Gastrocnemius medialis (tissue), 4 donors: ENCODE data around the gene CCL14. TPM values are rescaled to one million over a fixed set of nuclear protein-coding genes. Genes with fewer than 3 reads are reported as not detected.
A peak's percentile ranks its signal among the peaks of the same experiment; 100 is the strongest.

ENCODE experiments used
- ATAC-seq, 2 donors: fragments of 150-250 bp; one replicate each; pipeline ENCODE4 v1.9.1; 2016
- DNase-seq, 2 donors: peaks; one replicate each; pipeline ENCODE4 v3.0.0-alpha.2; 2019
- H3K27ac ChIP-seq, 4 donors: fragments of 200-600 bp; sonication (generic); 1 replicate in 1 of 4; 2 replicates in 3 of 4; pipeline ENCODE4 v1.5.1; 2016 to 2018; ENCODE audit warnings: mild to moderate bottlenecking in 2 of 4, moderate library complexity in 1 of 4
- H3K27me3 ChIP-seq, 3 donors: fragments of 200-600 bp; sonication (generic) in 2 of 3; 1 replicate in 1 of 3; 2 replicates in 2 of 3; pipeline versions ENCODE4 v1.5.1 to v1.6.0; 2016 to 2019; ENCODE audit warnings: mild to moderate bottlenecking in 1 of 3, moderate library complexity in 1 of 3
- H3K36me3 ChIP-seq, 2 donors: fragments of 200-600 bp; sonication (generic) in 1 of 2; one replicate each; pipeline ENCODE4 v1.5.1; 2017 to 2018
- H3K4me1 ChIP-seq, 2 donors: fragments of 200-600 bp; sonication (generic) in 1 of 2; one replicate each; pipeline ENCODE4 v1.5.1; 2016 to 2017; ENCODE audit warnings: mild to moderate bottlenecking in 2 of 2
- H3K4me3 ChIP-seq, 4 donors: fragments of 200-600 bp; sonication (generic) in 3 of 4; 1 replicate in 1 of 4; 2 replicates in 3 of 4; pipeline ENCODE4 v1.5.1; 2016 to 2019; ENCODE audit warnings: mild to moderate bottlenecking in 2 of 4
- H3K9me3 ChIP-seq, 3 donors: fragments of 200-600 bp; sonication (generic) in 2 of 3; 1 replicate in 1 of 3; 2 replicates in 2 of 3; pipeline ENCODE4 v1.5.1; 2016 to 2019
- CTCF ChIP-seq, 5 experiments: fragments of 450-650 bp in 3 of 5; fragments of 200-600 bp in 2 of 5; sonication (generic) in 2 of 5; IDR thresholded peaks in 4 of 5; conservative IDR thresholded peaks in 1 of 5; 1 replicate in 4 of 5; 2 replicates in 1 of 5; pipeline ENCODE4 v1.5.1; 2016 to 2019; ENCODE audit warnings: antibody characterized with exemption in 5 of 5, mild to moderate bottlenecking in 3 of 5, moderate library complexity in 3 of 5
- POLR2A ChIP-seq, 2 donors: fragments of 450-650 bp; IDR thresholded peaks; one replicate each; pipeline ENCODE4 v1.6.1; 2017; ENCODE audit warnings: antibody characterized with exemption in 2 of 2, mild to moderate bottlenecking in 2 of 2, moderate library complexity in 2 of 2
- in situ Hi-C, 4 donors: fragments of 200-750 bp; cut with MboI; loops; one replicate each; pipeline versions ENCODE4 v1.15.0 to v1.8.0; 2017; ENCODE audit warnings: low sequenced_read_pairs in 4 of 4
- intact Hi-C: fragments of 100-400 bp; cut with DNase I; formaldehyde crosslinking; loops from one replicate; pipeline ENCODE4 v1.15.1; 2023; ENCODE audit warnings: low total_unique reads
- total RNA-seq, 4 donors: library from RNA; depleted of rRNA; stranded (reverse); fragments of >200 nt; gene quantifications; one replicate each; pipeline versions ENCODE4 v1.1.0 to v1.2.3, GENCODE V29; 2016

Gene CCL14
- total RNA-seq, 4 donors from 2014 or later: 4.9 to 25.9 (median 12.1) TPM

- DNase-seq (no peak), ATAC-seq (no peak)
- no peak for TF ChIP-seq CTCF (IDR thresholded peaks at IDR 0.05 in 4 of 5, conservative IDR thresholded peaks at IDR 0.05 in 1 of 5)
- no peak for TF ChIP-seq POLR2A (IDR thresholded peaks at IDR 0.05)
Observed at GRCh38 chr17:36014946-36015345, 28.4 kb upstream of the CCL14 start.

DNA sequence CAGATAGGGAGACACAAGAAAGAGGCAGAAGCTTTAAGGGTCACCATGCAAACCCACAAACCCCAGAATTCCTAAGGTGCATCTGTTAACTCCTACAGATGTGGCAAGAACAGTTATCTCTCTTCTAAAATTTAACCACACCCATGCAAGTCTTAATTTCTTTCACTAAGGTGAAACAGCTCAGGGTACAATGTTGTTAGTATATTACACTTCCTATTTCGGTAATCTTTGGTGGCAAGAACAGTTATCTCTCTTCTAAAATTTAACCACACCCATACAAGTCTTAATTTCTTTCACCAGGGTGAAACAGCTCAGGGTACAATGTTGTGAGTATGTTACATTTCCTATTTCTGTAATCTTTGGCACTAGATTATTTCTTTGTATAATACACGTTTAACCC, 24.7 kb upstream of the CCL14 start:
- H3K4me1 ChIP-seq: no peaks in the 10 kb centered on the region

More at GRCh38 chr17:36014946-36015345, 28.4 kb upstream of the CCL14 start:
- Histone ChIP-seq H3K27me3 (no peaks in the 10 kb centered on the region), H3K36me3 (no peaks in the 10 kb centered on the region), H3K27ac (no peak overlapping the region), H3K9me3 (no peaks in the 10 kb centered on the region), H3K4me1 (no peaks in the 10 kb centered on the region), H3K4me3 (no peak overlapping the region)
- in situ Hi-C loops: no loop called here
- intact Hi-C loops: no loop called here

DNA sequence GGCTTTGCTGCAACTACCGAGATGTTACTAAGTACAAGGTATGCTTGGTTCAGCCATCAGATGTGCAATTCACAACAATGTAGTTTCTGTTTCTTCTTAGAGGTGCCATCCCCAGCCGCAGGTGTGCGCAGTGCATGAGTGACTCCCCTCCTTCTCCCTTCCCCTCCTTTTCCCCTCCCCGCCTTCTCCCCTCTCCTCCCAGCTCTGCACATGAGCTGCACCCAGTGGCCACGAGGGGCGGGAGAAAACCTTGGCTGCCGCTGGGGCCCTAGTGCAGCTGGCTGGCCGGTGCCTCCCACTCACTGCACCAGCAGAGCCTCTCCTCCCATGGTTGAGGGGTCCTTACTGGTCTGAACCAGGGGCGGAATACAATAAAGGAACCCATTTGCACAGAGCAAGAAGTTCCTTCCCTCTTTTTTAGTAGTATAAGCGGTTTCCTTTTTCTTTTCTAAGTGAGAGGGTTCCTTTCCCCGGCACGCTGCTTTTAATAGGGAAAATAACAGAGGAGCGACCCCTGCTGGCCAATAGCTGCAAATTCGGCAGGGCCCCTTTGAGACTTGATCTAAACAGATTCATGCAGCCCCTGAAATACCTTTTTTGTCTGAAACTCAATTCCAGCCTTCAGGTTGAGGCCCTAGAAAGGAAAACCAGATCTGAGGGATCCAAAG, 22.6 kb upstream of the CCL14 start:
- Histone ChIP-seq H3K36me3 (no peaks in the 10 kb centered on the region), H3K4me1 (no peaks in the 10 kb centered on the region), H3K27ac (no peak overlapping the region), H3K27me3 (no peaks in the 10 kb centered on the region), H3K9me3 (no peaks in the 10 kb centered on the region), H3K4me3 (no peak overlapping the region)
- no peak for TF ChIP-seq POLR2A (IDR thresholded peaks at IDR 0.05)
- peak in 1 of 5 experiments; percentile 18 for TF ChIP-seq CTCF (IDR thresholded peaks at IDR 0.05 in 4 of 5, conservative IDR thresholded peaks at IDR 0.05 in 1 of 5)
- ATAC-seq (no peak), DNase-seq (no peak)
- in situ Hi-C loops (no loop called here), intact Hi-C loops (no loop called here)

More for the DNA sequence above, 24.7 kb upstream of the CCL14 start:
- no peaks in the 10 kb centered on the region for H3K27me3 ChIP-seq
- H3K27ac ChIP-seq: no peak overlapping the region
- no peaks in the 10 kb centered on the region for H3K36me3 ChIP-seq
- no peak for ATAC-seq
- no peaks in the 10 kb centered on the region for H3K9me3 ChIP-seq
- DNase-seq: no peak
- TF ChIP-seq POLR2A (IDR thresholded peaks at IDR 0.05) (no peak), CTCF (IDR thresholded peaks at IDR 0.05 in 4 of 5, conservative IDR thresholded peaks at IDR 0.05 in 1 of 5) (no peak)
- in situ Hi-C loops: no loop called here
- H3K4me3 ChIP-seq: no peak overlapping the region
- intact Hi-C loops: no loop called here

- TF ChIP-seq CTCF (IDR thresholded peaks at IDR 0.05 in 4 of 5, conservative IDR thresholded peaks at IDR 0.05 in 1 of 5): no peak
- TF ChIP-seq POLR2A (IDR thresholded peaks at IDR 0.05): no peak
- Histone ChIP-seq H3K4me3 (no peak overlapping the region), H3K9me3 (no peaks in the 10 kb centered on the region), H3K4me1 (no peaks in the 10 kb centered on the region), H3K36me3 (no peaks in the 10 kb centered on the region), H3K27ac (no peak overlapping the region), H3K27me3 (no peaks in the 10 kb centered on the region)
- intact Hi-C loops: no loop called here
- DNase-seq: no peak
- in situ Hi-C loops: no loop called here
- ATAC-seq: no peak
Observed at GRCh38 chr17:36004594-36005108, 18.1 kb upstream of the CCL14 start.
